Esophagus squamous epithelium (tissue), 5 donors: Measurements from ENCODE around the gene SPATA25. TPM values are rescaled to one million over a fixed set of nuclear protein-coding genes. Genes with fewer than 3 reads are reported as not detected.

ENCODE experiments used
- DNase-seq: peaks from one replicate; lab custom pipeline; 2025; lab: John Stamatoyannopoulos, UW
- H3K27ac ChIP-seq, 4 donors: fragments of 200-600 bp; sonication (generic); one replicate each; pipeline ENCODE4 v1.5.1; 2016 to 2019; ENCODE audit warnings: mild to moderate bottlenecking in 1 of 4
- H3K27me3 ChIP-seq, 4 donors: fragments of 200-600 bp; sonication (generic); 1 replicate in 3 of 4; 2 replicates in 1 of 4; pipeline versions ENCODE4 v1.5.1 to v1.6.0; 2017 to 2021; ENCODE audit warnings: antibody characterized with exemption in 1 of 4
- H3K36me3 ChIP-seq, 3 donors: fragments of 200-600 bp; sonication (generic); one replicate each; pipeline ENCODE4 v1.5.1; 2016 to 2019
- H3K4me1 ChIP-seq, 3 donors: fragments of 200-600 bp; sonication (generic); one replicate each; pipeline ENCODE4 v1.5.1; 2017 to 2019
- H3K4me3 ChIP-seq, 4 donors: fragments of 200-600 bp; sonication (generic); 1 replicate in 3 of 4; 2 replicates in 1 of 4; pipeline ENCODE4 v1.5.1; 2016 to 2019; ENCODE audit warnings: mild to moderate bottlenecking in 2 of 4, moderate library complexity in 1 of 4
- H3K9me3 ChIP-seq, 3 donors: fragments of 200-600 bp; sonication (generic); one replicate each; pipeline ENCODE4 v1.5.1; 2016 to 2019
- POLR2A ChIP-seq, 4 donors: fragments of 450-650 bp; IDR thresholded peaks; one replicate each; pipeline ENCODE4 v1.6.1; 2017; ENCODE audit warnings: antibody characterized with exemption in 4 of 4, mild to moderate bottlenecking in 4 of 4, moderate library complexity in 3 of 4
- WGBS, 2 donors: methylation state at CpG; one replicate each; pipeline ENCODE4 v1.1.5; 2018; 5-methylcytosine and 5-hydroxymethylcytosine counted together
- intact Hi-C: fragments of 100-400 bp; cut with DNase I; formaldehyde crosslinking; loops from one replicate; pipeline ENCODE4 v1.15.0; 2022
- total RNA-seq, 4 donors: library from RNA; depleted of rRNA; stranded (reverse); fragments of >200 nt; gene quantifications; one replicate each; pipeline ENCODE4 v1.1.0, GENCODE V29; 2016
- TF ChIP-seq, protein P1 (sequence below), 6 experiments: fragments of 450-650 bp in 4 of 6; fragments of 200-600 bp in 2 of 6; sonication (generic) in 2 of 6; IDR thresholded peaks; one replicate each; pipeline ENCODE4 v1.5.1; 2016 to 2019; ENCODE audit warnings: antibody characterized with exemption in 6 of 6, mild to moderate bottlenecking in 4 of 6, moderate library complexity in 4 of 6
- donor health status: DM: yes; HTN: yes; CAD: no.

The SPATA25 gene
- total RNA-seq, 4 donors from 2014 or later: 1.1 to 1.3 TPM; not detected in 2

DNA sequence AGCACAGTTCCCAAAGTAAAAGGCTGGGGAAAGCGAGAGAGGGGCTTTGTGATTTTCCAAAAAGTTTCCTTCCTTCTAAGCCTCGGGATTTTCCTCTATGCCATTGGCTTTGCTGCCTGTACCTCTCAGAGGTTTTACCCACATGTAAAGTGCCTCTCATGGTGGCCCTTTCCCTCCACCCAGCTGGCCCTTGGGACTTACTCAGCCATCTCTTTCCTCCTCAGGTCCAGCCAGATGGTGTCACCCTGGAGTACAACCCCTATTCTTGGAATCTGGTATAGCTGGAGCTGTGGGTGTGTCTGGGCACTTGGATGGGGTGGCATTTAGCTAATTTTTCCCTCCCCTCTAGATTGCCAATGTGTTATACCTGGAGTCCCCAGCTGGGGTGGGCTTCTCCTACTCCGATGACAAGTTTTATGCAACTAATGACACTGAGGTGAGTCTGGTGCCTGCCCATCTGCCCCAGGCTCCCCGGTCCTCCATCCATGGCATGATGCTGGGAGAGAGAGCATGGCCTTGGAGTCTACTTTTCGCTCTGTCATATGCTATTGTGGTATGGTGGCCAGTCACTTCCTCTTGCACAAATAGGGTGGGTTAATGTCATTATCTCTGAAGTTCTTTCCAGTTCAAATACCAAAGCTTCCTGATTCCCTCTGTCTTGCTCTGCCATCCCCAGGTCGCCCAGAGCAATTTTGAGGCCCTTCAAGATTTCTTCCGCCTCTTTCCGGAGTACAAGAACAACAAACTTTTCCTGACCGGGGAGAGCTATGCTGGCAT lies 4.8 kb upstream of the SPATA25 start:
- H3K4me3 ChIP-seq: peak overlapping the region; percentile 54 to 92 (median 82)
- intact Hi-C loops: loop anchor here (10.0 kb wide), 1 partner anchor 53 kb away; no protein-coding TSS in a partner anchor
- H3K9me3 ChIP-seq: no peaks in the 10 kb centered on the region
- DNase-seq: no peak
- H3K4me1 ChIP-seq: peaks cover 23 to 53% (median 23%) of the 10 kb centered on the region in 3 donors
- H3K36me3 ChIP-seq: peaks cover 3 to 64% (median 15%) of the 10 kb centered on the region in 3 donors
- TF ChIP-seq, protein P1, sequence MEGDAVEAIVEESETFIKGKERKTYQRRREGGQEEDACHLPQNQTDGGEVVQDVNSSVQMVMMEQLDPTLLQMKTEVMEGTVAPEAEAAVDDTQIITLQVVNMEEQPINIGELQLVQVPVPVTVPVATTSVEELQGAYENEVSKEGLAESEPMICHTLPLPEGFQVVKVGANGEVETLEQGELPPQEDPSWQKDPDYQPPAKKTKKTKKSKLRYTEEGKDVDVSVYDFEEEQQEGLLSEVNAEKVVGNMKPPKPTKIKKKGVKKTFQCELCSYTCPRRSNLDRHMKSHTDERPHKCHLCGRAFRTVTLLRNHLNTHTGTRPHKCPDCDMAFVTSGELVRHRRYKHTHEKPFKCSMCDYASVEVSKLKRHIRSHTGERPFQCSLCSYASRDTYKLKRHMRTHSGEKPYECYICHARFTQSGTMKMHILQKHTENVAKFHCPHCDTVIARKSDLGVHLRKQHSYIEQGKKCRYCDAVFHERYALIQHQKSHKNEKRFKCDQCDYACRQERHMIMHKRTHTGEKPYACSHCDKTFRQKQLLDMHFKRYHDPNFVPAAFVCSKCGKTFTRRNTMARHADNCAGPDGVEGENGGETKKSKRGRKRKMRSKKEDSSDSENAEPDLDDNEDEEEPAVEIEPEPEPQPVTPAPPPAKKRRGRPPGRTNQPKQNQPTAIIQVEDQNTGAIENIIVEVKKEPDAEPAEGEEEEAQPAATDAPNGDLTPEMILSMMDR (IDR thresholded peaks at IDR 0.05): peak in 1 of 6 experiments; percentile 5
- no peak for TF ChIP-seq POLR2A (IDR thresholded peaks at IDR 0.05)
- H3K27ac ChIP-seq: peak overlapping the region in 2 of 4 donors; percentile 90 to 91
- H3K27me3 ChIP-seq: no peaks in the 10 kb centered on the region
- WGBS, 2 donors: 69 to 77% methylated on average over 6 to 9 of the region's 9 CpGs

DNA sequence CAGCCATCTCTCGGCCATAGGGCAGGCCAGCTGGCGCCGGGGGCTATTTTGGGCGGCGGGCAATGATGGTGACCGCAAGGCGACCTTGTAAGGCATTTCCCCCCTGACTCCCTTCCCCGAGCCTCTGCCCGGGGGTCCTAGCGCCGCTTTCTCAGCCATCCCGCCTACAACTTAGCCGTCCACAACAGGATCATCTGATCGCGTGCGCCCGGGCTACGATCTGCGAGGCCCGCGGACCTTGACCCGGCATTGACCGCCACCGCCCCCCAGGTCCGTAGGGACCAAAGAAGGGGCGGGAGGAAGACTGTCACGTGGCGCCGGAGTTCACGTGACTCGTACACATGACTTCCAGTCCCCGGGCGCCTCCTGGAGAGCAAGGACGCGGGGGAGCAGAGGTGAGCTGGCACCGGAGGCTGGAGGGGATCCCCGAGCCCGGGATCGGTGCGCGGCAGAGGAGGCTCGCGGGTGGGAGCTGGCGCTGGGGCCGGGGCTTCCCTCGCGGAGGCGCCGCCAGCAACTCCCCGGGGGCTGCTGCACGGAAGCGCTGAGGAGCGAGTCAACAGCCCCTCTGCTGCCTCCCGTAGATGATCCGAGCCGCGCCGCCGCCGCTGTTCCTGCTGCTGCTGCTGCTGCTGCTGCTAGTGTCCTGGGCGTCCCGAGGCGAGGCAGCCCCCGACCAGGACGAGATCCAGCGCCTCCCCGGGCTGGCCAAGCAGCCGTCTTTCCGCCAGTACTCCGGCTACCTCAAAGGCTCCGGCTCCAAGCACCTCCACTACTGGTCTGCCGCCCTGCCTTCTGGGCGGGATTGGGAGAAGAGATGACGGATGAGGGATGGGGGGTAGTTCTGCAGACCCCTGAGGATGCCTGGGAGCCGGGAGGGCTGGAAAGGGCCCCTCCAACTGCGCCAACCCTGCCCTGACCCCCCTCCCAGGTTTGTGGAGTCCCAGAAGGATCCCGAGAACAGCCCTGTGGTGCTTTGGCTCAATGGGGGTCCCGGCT lies 3.9 kb upstream of the SPATA25 start, which contains the start of the genes CTSA and NEURL2:
CTSA (plus strand) TSS at position 351 of the 999 bp plus-strand sequence; CDS start at position 585, 234 bp downstream.
NEURL2 (minus strand) TSS at position 224 of the 999 bp plus-strand sequence; CDS start at position 7, 217 bp downstream.
- H3K27ac ChIP-seq: peak within 1 kb of the TSS; percentile 73 to 91 (median 88)
- intact Hi-C loops: loop anchor here (10.0 kb wide), 1 partner anchor 54 kb away; no protein-coding TSS in a partner anchor
- DNase-seq: peak; percentile 55
- peaks cover 3 to 64% (median 14%) of the 10 kb centered on the region in 3 donors for H3K36me3 ChIP-seq
- peak within 1 kb of the TSS; percentile 54 to 92 (median 82) for H3K4me3 ChIP-seq
- no peaks in the 10 kb centered on the region for H3K27me3 ChIP-seq
- H3K9me3 ChIP-seq: no peaks in the 10 kb centered on the region
- WGBS, 2 donors: 0% methylated on average over 4 to 27 of the region's 78 CpGs
- TF ChIP-seq POLR2A (IDR thresholded peaks at IDR 0.05): peak in 2 of 4 donors; percentile 44 to 63
- TF ChIP-seq, protein P1 (IDR thresholded peaks at IDR 0.05): peak in 1 of 6 experiments; percentile 47
- H3K4me1 ChIP-seq: peaks cover 23 to 53% (median 23%) of the 10 kb centered on the region in 3 donors

DNA sequence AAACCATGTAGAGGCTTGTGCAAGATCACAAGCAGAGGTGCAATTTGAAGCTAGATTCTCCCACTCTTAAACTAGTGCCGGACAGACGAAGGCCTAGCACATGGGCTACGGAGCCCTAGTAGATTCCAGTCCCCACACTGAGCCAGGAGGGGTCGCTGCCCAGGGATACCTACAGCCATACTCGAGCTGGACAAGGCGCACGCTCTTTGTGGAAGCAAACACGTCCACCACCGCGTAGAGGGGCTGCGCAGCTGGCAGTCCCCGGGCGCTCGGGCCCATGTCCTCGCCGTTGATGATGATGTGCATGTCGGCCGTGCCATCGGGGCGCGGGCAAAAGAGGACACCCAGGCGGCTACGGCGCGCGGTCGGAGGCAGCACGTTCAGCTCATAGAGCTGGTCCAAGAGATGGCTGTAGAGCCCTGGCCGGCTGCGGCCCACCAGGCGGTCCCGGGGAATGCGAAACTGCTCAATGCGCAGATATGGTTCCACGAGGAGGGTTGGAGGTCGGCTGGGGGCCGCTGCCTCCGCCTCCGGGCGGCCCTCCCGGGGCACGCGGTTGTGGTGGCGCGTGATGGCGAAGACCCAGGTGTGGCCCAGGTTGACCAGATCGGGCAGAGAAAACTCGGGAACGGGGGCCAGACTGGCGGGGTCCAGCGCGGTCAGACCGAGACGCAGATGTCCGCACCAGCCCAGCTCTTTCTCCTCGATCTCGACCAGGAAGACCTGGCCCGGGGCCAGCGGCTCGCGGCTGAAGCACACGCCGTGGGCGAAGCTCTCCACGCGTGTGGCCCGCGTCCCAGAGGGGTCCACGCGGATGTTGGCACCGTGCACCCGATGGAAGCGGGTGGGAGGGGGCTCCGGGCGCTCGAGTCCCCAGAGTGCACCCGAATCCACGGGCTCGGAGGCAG lies 2.9 kb upstream of the SPATA25 start:
- intact Hi-C loops: loop anchor here (10.0 kb wide), 1 partner anchor 54 kb away; no protein-coding TSS in a partner anchor
- 4 to 25% methylated on average over 3 to 10 of the region's 79 CpGs for WGBS, 2 donors
- Histone ChIP-seq H3K4me1 (peaks cover 23 to 54% (median 23%) of the 10 kb centered on the region in 3 donors), H3K27ac (peak overlapping the region; percentile 73 to 91 (median 88)), H3K27me3 (no peaks in the 10 kb centered on the region), H3K36me3 (peaks cover 3 to 64% (median 5%) of the 10 kb centered on the region in 3 donors), H3K9me3 (no peaks in the 10 kb centered on the region), H3K4me3 (peak overlapping the region; percentile 54 to 92 (median 82))
- no peak for DNase-seq
- TF ChIP-seq, protein P1 (IDR thresholded peaks at IDR 0.05): peak in 5 of 6 experiments; percentile 30 to 48 (median 47)
- TF ChIP-seq POLR2A (IDR thresholded peaks at IDR 0.05): no peak

GRCh38 chr20:45888681-45889080 lies 1.3 kb upstream of the SPATA25 start:
- Histone ChIP-seq H3K36me3 (peaks cover 1 to 63% (median 5%) of the 10 kb centered on the region in 3 donors), H3K27ac (no peak overlapping the region), H3K4me3 (no peak overlapping the region), H3K27me3 (no peaks in the 10 kb centered on the region), H3K4me1 (peaks cover 23 to 65% (median 28%) of the 10 kb centered on the region in 3 donors), H3K9me3 (no peaks in the 10 kb centered on the region)
- 100% methylated on average over 2 of the region's 3 CpGs; no CpG with 5 or more reads in 1 of the 2 donors for WGBS, 2 donors
- intact Hi-C loops: no loop called here
- TF ChIP-seq, protein P1 (IDR thresholded peaks at IDR 0.05): no peak
- no peak for TF ChIP-seq POLR2A (IDR thresholded peaks at IDR 0.05)
- DNase-seq: no peak
